Activated CD8-positive, alpha-beta T cell treated with anti-CD3 and anti-CD28 coated beads for 36 hours (primary cell): ENCODE data around the gene OSBPL6. TPM values are rescaled to one million over a fixed set of nuclear protein-coding genes. Genes with fewer than 3 reads are reported as not detected.
A peak's percentile ranks its signal among the peaks of the same experiment; 100 is the strongest.
"Not testable (repeated sequence)": the region's sequence is repeated elsewhere in the genome, so short reads cannot be mapped to it uniquely, and the experiment has no call there.

Experiments
- ATAC-seq: fragments of 200-7000 bp; cut with Tn5 transposase; one replicate; pipeline ENCODE4 v1.10.0; 2021; ENCODE audit warnings: mild to moderate bottlenecking, moderate library complexity
- CTCF ChIA-PET: fragments of 350-600 bp; sonication (Branson Sonifier 250); formaldehyde crosslinking; loops from one replicate; lab custom pipeline; 2021; ENCODE audit warnings: antibody characterized with exemption; lab: Charles Lee
- POLR2A ChIA-PET: fragments of 350-600 bp; sonication (Branson Sonifier 250); formaldehyde crosslinking; loops from one replicate; lab custom pipeline; 2021; ENCODE audit warnings: antibody characterized with exemption; lab: Charles Lee
- DNase-seq: peaks from one replicate; pipeline ENCODE4 v3.0.0-alpha.2; 2020
- H3K27ac Mint-ChIP-seq: one replicate; pipeline ENCODE4 v1.8.0; 2021; ENCODE audit warnings: mild to moderate bottlenecking, mixed read lengths
- H3K27me3 Mint-ChIP-seq: one replicate; pipeline ENCODE4 v1.8.0; 2021; ENCODE audit warnings: mixed read lengths
- H3K36me3 Mint-ChIP-seq: one replicate; pipeline ENCODE4 v1.8.0; 2021; ENCODE audit warnings: low read depth, mixed read lengths
- H3K4me1 Mint-ChIP-seq: one replicate; pipeline ENCODE4 v1.8.0; 2021; ENCODE audit warnings: low read depth, mixed read lengths
- H3K4me3 Mint-ChIP-seq: one replicate; pipeline ENCODE4 v1.8.0; 2021; ENCODE audit warnings: mild to moderate bottlenecking, moderate library complexity, mixed read lengths
- H3K9me3 Mint-ChIP-seq: one replicate; pipeline ENCODE4 v1.8.0; 2021; ENCODE audit warnings: mixed read lengths
- CTCF ChIP-seq: fragments of 200-600 bp; IDR thresholded peaks from one replicate; pipeline ENCODE4 v1.8.0; 2022; ENCODE audit warnings: antibody characterized with exemption, mild to moderate bottlenecking
- intact Hi-C: fragments of 100-400 bp; cut with micrococcal nuclease; formaldehyde crosslinking; loops from one replicate; pipeline ENCODE4 v1.10.0; 2022
- total RNA-seq, 2 experiments: library from RNA; stranded (reverse); gene quantifications; one replicate each; pipeline ENCODE4 v1.2.3, GENCODE V29; 2021

The OSBPL6 gene
- total RNA-seq, 2 experiments from 2014 or later: 2.5 to 4.0 TPM

- ATAC-seq (peak; percentile 37), DNase-seq (no peak)
- CTCF ChIA-PET: interaction anchor here (1.1 to 6.3 kb wide), 3 partner anchors 10 to 291 kb away, joined by 3 to 53 read pairs (median 14); no protein-coding TSS in a partner anchor
- no peaks in the 10 kb centered on the region for H3K36me3 Mint-ChIP-seq
- H3K9me3 Mint-ChIP-seq: no peaks in the 10 kb centered on the region
- intact Hi-C loops: no loop called here
- no peak overlapping the region for H3K4me3 Mint-ChIP-seq
- H3K27ac Mint-ChIP-seq: peak overlapping the region; percentile 32
- POLR2A ChIA-PET: interaction anchor here (1.3 to 2.4 kb wide), 2 partner anchors 9 to 10 kb away, joined by 4 to 14 read pairs; no protein-coding TSS in a partner anchor
- peaks cover 9% of the 10 kb centered on the region for H3K4me1 Mint-ChIP-seq
- peaks cover 2% of the 10 kb centered on the region for H3K27me3 Mint-ChIP-seq
- no peak for TF ChIP-seq CTCF
Measured at GRCh38 chr2:178403671-178404306, 209.5 kb downstream of the OSBPL6 start.

- no peaks in the 10 kb centered on the region for H3K9me3 Mint-ChIP-seq
- peak overlapping the region; percentile 55 for H3K27ac Mint-ChIP-seq
- H3K4me3 Mint-ChIP-seq: no peak overlapping the region
- peaks cover 2% of the 10 kb centered on the region for H3K27me3 Mint-ChIP-seq
- intact Hi-C loops: no loop called here
- DNase-seq (peak; percentile 58), ATAC-seq (peak; percentile 86)
- CTCF ChIA-PET: interaction anchor here (1.1 to 6.3 kb wide), 3 partner anchors 10 to 292 kb away, joined by 3 to 53 read pairs (median 14); no protein-coding TSS in a partner anchor
- POLR2A ChIA-PET: interaction anchor here (1.3 to 2.4 kb wide), 2 partner anchors 10 kb away, joined by 4 to 14 read pairs; no protein-coding TSS in a partner anchor
- no peaks in the 10 kb centered on the region for H3K36me3 Mint-ChIP-seq
- peaks cover 9% of the 10 kb centered on the region for H3K4me1 Mint-ChIP-seq
- TF ChIP-seq CTCF: no peak
Measured at GRCh38 chr2:178404368-178404767, 210.1 kb downstream of the OSBPL6 start.

GRCh38 chr2:178409261-178409660 is 214.9 kb downstream of the OSBPL6 start:
- Mint-ChIP-seq H3K27me3 (no peaks in the 10 kb centered on the region), H3K9me3 (no peaks in the 10 kb centered on the region), H3K27ac (no peak overlapping the region), H3K4me3 (no peak overlapping the region), H3K36me3 (no peaks in the 10 kb centered on the region), H3K4me1 (peaks cover 4% of the 10 kb centered on the region)
- ATAC-seq (no peak), DNase-seq (no peak)
- no peak for TF ChIP-seq CTCF
- ChIA-PET POLR2A (no interaction called here), CTCF (interaction anchor here (1.3 kb wide), 1 partner anchor 9 kb away, joined by 3 read pairs; no protein-coding TSS in a partner anchor)
- intact Hi-C loops: no loop called here

GRCh38 chr2:178412047-178412446 is 217.7 kb downstream of the OSBPL6 start:
- intact Hi-C loops: no loop called here
- ChIA-PET POLR2A (no interaction called here), CTCF (interaction anchor here (1.2 to 9.3 kb wide), 4 partner anchors 8 to 300 kb away, joined by 4 to 154 read pairs (median 44); partner anchors contain the start of genes PJVK, PRKRA and RBM45)
- Mint-ChIP-seq H3K27me3 (no peaks in the 10 kb centered on the region), H3K9me3 (no peaks in the 10 kb centered on the region), H3K27ac (no peak overlapping the region), H3K4me1 (peaks cover 9% of the 10 kb centered on the region), H3K4me3 (no peak overlapping the region), H3K36me3 (no peaks in the 10 kb centered on the region)
- TF ChIP-seq CTCF: no peak
- no peak for ATAC-seq
- no peak for DNase-seq

DNA sequence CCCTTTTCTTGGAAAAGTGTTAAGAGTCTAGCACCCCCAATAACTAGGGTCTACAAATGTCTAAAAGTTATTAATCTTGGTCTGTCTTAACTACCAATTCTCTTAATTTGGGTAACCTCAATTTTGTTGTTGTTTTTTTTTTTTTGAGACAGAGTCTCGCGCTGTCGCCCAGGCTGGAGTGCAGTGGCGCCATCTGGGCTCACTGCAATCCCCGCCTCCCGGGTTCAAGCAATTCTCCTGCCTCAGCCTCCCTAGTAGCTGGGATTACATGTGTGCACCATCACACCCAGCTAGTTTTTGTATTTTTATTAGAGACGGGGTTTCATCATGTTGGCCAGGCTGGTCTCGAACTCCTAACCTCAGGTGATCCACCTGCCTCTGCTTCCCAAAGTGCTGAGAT is 218.1 kb downstream of the OSBPL6 start:
- H3K9me3 Mint-ChIP-seq, DNase-seq, H3K27me3 Mint-ChIP-seq, H3K4me1 Mint-ChIP-seq, ATAC-seq, H3K27ac Mint-ChIP-seq, H3K36me3 Mint-ChIP-seq, intact Hi-C loops: not testable (repeated sequence)
- CTCF ChIA-PET: interaction anchor here (1.2 to 9.3 kb wide), 5 partner anchors 9 to 301 kb away, joined by 3 to 154 read pairs (median 34); partner anchors contain the start of genes PJVK, PRKRA and RBM45
- POLR2A ChIA-PET: interaction anchor here (1.1 to 4.8 kb wide), 4 partner anchors 8 to 301 kb away, joined by 4 to 37 read pairs (median 14); partner anchors contain the start of genes PJVK, PRKRA and RBM45
- peak overlapping the region; percentile 81 for H3K4me3 Mint-ChIP-seq
